GM10266 (cell line): ENCODE measurements around the gene ACSL1.

Experiments used
- DNase-seq: peaks from one replicate; pipeline ENCODE4 v3.0.0; 2012; ENCODE audit errors: extremely low spot score
- TF ChIP-seq, protein P1 (sequence below): IDR thresholded peaks from 2 replicates; pipeline ENCODE4 v1.5.1; 2012; ENCODE audit warnings: mild to moderate bottlenecking, low read depth; ENCODE audit not compliant: control insufficient read depth, insufficient read depth; ENCODE audit errors: missing control alignments

The ACSL1 gene

DNA sequence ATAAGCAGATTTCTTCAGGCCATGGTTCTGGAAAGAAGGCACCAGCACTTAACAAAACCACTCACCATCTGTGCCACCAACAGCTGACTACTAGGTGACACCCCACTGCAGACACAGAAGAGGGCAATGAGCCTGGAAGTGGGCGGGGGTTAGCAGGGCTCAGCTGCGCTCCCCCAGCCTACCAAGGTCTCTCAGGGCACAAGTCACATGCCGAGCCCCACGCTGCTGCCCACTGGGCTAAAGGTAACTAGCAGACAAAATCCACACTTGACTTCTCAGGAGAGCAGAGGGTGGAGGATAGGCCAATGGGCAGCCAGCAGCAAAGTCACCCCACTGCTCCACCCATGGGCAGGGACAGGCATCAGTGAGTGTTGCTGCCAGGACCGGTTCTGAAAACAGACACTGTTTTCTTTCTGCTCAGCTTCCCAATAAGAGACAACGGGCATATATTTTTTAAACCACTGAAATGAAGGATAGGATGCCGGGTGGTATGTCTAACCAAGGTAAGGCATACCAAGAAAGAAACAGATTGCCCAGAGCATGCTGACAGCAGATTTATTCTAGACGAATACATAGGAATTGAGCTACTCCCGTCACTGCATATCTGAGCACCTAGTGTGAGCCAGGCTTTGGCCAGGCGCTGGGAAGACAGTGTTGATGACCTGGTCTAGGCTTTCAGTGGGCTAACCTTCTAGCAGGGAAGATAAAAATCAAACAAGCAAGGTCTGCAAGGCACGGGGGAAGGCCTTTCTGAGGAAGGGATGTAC is 20.1 kb downstream of the ACSL1 start:
- TF ChIP-seq, protein P1, sequence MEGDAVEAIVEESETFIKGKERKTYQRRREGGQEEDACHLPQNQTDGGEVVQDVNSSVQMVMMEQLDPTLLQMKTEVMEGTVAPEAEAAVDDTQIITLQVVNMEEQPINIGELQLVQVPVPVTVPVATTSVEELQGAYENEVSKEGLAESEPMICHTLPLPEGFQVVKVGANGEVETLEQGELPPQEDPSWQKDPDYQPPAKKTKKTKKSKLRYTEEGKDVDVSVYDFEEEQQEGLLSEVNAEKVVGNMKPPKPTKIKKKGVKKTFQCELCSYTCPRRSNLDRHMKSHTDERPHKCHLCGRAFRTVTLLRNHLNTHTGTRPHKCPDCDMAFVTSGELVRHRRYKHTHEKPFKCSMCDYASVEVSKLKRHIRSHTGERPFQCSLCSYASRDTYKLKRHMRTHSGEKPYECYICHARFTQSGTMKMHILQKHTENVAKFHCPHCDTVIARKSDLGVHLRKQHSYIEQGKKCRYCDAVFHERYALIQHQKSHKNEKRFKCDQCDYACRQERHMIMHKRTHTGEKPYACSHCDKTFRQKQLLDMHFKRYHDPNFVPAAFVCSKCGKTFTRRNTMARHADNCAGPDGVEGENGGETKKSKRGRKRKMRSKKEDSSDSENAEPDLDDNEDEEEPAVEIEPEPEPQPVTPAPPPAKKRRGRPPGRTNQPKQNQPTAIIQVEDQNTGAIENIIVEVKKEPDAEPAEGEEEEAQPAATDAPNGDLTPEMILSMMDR = no peak
- DNase-seq = no peak

DNA sequence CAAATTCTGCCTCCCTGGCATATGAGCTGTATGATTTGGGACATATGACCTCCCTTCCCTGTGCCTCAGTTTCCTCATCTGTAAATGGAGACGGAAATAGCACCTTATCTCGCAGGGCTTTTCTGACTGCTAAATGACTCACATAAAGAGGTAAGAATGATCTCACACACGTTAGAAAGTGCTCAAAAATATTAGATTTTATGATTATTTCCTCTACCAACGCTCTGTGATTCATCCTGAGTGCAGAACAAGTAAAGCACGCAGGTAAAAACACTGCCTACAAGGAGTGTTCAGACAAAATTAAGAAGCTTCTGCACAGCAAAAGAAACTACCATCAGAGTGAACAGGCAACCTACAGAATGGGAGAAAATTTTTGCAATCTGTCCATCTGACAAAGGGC is 21.1 kb downstream of the ACSL1 start:
- TF ChIP-seq, protein P1 = no peak
- DNase-seq = no peak

DNA sequence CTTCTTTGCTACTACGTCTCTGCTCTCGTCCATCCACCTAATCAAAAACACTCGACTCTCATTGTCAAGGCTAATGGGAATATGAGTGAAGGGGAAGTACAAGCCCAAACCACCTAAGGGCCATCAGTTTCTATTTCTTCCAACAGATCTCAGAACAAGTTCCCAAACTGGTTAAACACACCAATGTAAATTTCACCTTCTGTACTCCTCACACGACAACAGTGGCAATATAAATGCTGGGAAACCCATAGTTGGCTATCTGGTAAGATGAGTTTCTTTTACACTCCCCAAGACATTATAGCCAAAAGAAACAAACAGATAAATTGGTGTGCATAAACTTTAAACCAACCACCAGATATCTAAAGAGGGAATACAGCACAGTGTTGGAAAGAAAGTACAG is 21.9 kb downstream of the ACSL1 start:
- no peak for DNase-seq
- TF ChIP-seq, protein P1 = no peak

DNA sequence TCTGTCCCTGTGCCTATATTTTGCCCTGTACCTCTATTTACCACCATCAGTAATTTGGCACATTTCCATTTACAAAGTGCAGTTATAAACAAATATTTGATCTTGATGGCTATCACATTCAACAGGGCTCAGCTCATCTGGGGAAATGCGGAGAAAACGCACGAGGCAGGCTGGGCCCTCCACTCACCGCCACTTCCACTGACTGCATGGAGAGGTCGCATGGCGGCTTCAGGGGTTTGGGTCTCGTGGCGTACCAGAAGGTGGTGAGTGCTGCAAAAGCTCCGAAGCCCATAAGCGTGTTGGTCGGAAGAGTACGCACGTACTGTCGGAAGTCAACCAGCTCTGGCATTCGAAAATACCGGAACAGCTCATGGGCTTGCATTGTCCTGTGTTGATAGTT is 22.6 kb downstream of the ACSL1 start:
- DNase-seq = no peak
- TF ChIP-seq, protein P1 = no peak

DNA sequence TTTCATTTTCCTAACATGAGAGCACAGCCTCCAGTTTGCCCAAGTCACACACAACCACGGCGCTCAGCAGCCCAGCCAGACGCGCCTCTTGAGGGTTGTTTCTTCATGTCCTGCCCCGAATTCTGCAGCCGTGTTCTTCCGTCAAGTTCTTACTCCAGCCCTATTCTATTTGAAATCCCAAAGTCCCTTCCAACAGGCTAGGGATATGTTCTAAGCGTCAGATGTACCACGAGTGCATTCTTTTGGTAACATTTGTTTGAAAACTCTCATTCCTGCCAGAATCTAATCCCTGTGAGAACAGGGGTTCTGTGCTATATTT is 23.1 kb downstream of the ACSL1 start:
- TF ChIP-seq, protein P1 = no peak
- no peak for DNase-seq

DNA sequence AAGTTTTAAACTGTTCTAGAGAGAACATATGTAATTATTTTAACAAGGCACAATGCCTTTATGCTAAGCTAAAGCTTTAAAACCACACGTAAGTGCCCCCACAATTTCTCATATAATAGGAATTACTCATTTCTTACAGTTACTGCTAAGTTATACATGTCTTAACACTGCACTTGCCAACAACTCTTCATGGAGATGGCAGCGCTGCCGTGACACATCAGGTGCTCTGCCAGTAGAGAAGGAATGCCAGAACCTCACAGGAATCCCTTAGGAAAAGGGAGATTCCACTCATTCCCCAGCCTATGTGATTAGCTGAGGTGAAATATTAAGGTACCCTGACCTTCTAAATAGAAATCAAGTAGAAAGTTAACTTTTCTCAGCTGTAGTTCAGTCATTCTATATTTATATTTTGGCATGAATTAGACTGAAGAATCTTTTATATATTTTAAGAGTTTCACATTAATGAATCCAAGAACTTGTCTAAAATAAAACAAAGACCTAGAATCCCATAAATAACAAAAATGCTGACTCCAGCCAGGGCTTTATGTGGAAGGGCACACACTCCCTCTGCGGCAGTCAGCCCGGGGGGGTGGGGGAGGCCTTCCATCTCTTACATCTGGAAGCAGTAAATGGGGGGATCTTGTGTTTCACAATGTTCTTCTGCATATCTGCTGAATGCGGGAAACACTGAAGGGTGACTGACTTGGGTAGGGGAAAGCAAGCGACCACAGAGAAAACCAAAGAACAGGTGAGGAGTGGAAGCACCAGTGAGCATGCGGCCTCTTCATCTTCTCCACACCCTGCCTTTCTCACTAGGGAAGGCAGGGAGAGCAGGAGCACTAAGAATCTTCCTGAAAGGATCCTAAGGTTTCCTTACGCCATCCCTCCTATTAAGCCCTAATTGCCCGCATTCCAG is 23.7 kb downstream of the ACSL1 start:
- TF ChIP-seq, protein P1 = no peak

DNA sequence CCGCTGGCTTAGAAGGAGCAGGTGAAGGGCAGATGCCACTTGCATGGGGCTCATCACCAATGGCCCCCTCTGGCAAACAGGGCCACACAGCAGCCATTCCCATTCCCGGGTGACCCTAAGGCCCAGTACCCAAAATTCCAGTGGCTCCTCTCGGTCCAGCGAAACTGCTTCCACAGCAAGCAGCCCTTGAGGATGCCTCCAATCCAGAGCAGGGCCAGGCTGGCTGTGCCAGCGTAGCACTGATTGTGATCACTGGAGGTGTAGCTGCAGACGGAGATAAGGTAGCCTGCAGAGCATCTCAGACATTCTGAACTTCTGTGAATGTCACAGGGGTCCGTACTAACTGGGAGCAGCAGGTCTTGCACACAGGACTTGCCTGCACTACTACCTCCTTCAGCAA is 27.3 kb downstream of the ACSL1 start:
- TF ChIP-seq, protein P1 = no peak
- DNase-seq = no peak

More for the DNA sequence above, 23.7 kb downstream of the ACSL1 start:
- no peak for DNase-seq
